Right ventricle myocardium inferior (tissue), 1 donor: ENCODE results near the gene MAP7D3. TPM values are rescaled to one million over a fixed set of nuclear protein-coding genes. Genes with fewer than 3 reads are reported as not detected.
"Not testable (repeated sequence)": the region's sequence is repeated elsewhere in the genome, so short reads cannot be mapped to it uniquely, and the experiment has no call there.

Experiments
- ATAC-seq: fragments of 200-7000 bp; cut with Tn5 transposase; one replicate; pipeline ENCODE4 v1.9.1; 2020; ENCODE audit warnings: mild to moderate bottlenecking, moderate library complexity
- DNase-seq: peaks from one replicate; pipeline ENCODE4 v3.0.0; 2021; ENCODE audit errors: missing footprints
- intact Hi-C: fragments of 100-400 bp; cut with DNase I; formaldehyde crosslinking; loops from one replicate; pipeline ENCODE4 v1.11.0; 2022
- long read RNA-seq: library from polyadenylated mRNA; unstranded; transcript quantifications from one replicate; pipeline ENCODE4 v2.0.0, GENCODE V29; 2021
- total RNA-seq: library from RNA; stranded (reverse); fragmentation: NEBNext Ultra II Directional; extraction: Animal tissue kit (Norgen Biotek cat#: 25700); gene quantifications from one replicate; pipeline ENCODE4 v1.2.1, GENCODE V29; 2021
- donor health status: DM: no; HTN: yes; CAD: no; lungs with severe emphysema.

MAP7D3 gene, protein sequence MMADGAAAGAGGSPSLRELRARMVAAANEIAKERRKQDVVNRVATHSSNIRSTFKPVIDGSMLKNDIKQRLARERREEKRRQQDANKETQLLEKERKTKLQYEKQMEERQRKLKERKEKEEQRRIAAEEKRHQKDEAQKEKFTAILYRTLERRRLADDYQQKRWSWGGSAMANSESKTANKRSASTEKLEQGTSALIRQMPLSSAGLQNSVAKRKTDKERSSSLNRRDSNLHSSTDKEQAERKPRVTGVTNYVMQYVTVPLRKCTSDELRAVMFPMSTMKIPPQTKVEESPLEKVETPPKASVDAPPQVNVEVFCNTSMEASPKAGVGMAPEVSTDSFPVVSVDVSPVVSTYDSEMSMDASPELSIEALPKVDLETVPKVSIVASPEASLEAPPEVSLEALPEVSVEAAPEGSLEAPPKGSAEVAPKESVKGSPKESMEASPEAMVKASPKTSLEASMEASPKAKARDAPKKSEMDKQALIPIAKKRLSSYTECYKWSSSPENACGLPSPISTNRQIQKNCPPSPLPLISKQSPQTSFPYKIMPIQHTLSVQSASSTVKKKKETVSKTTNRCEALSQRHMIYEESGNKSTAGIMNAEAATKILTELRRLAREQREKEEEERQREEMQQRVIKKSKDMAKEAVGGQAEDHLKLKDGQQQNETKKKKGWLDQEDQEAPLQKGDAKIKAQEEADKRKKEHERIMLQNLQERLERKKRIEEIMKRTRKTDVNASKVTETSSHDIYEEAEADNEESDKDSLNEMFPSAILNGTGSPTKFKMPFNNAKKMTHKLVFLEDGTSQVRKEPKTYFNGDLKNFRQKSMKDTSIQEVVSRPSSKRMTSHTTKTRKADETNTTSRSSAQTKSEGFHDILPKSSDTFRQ
- total RNA-seq = 13.5 TPM
- long read RNA-seq, full-length matches to known transcripts = 10 of 14 reads
- long read RNA-seq, partial matches to known transcripts = 1 of 14 reads
- long read RNA-seq, other reads (novel, unspliced or antisense) = 3 of 14 reads

DNA sequence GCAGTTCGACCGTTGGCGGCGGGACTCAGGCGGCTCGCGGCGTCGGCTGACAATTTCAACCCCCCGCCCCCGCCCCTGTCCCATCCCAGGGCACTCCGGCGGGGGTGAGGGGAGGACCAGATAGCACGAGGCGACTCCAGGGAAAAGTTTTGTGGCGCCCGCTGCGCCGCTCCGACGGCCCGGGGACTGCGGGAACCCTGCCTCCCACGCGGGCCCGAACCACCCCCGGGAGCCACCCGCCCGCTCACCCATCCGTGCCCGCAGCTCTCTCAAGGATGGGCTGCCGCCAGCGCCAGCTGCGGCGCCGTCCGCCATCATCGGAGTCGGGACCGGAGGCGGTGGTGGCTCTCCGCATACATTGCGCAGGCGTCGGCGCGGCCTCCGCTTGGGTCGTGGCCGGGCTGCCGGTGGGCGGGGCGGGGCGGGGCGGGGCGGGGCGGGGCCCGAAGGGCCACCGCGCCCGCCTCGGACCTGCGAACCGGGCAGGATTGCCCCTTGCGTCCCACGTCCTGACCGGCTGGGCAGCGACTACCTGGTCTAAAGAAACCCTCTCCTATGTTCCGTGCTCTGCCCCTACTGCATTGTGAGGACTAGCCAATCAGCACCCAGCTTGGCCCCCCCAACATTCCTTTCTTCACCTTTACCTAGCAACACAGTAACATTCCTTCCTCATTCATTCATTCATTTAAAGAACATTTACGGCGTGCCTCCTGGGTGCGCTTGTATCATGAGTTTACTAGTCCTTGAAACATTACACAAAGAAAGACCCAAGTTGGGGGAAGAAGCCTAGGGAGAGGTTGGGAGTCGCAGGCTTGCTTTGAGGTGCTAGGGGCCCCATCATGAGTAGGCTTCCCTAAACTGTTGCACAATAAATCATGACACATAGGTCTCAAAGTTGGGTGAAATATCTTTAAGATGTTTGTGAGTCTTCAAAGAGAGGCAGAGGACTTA lies at the start of gene MAP7D3:
MAP7D3 (minus strand) TSS at position 360 of the 951 bp plus-strand sequence; CDS start at position 318, 42 bp downstream.
- intact Hi-C loops = loop anchor here (5.0 to 10.0 kb wide), 2 partner anchors 34 to 243 kb away; partner anchors contain the start of gene HTATSF1
- DNase-seq = peak; percentile 85
- ATAC-seq = peak; percentile 92

DNA sequence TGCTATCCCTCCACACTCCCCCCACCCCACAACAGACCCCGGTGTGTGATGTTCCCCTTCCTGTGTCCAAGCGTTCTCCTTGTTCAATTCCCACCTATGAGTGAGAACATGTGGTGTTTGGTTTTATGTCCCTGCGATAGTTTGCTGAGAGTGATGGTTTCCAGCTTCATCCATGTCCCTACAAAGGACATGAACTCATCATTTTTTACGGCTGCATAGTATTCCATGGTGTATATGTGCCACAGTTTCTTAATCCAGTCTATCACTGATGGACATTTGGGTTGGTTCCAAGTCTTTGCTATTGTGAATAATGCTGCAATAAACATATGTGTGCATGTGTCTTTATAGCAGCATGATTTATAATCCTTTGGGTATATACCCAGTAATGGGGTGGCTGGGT lies 49.5 kb upstream of the MAP7D3 start, which contains the start of gene ADGRG4:
ADGRG4 (plus strand) TSS at position 243 of the 400 bp plus-strand sequence. CDS start 7,815 bp downstream, outside the sequence.
- DNase-seq, intact Hi-C loops, ATAC-seq: not testable (repeated sequence)

DNA sequence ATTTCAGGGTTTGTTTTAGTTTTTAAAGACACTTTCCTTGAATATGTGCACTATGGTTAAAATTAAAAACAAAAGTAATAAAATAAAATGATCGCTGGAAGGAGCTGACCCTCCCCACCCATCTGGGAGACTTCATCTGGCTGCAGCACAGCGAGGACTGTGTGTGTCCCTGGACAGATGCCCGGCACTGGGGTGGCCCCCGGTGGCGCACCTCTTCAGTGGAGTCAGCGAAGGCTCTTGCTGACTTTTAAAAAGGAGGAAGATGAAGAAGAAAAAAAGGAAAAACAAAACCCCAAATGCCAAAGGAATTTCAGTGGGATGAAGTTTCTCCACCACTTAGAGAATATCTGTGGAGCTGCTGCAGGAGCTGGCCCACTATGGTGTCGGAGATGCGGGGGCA lies 44.2 kb upstream of the MAP7D3 start:
- no peak for ATAC-seq
- intact Hi-C loops = no loop called here
- no peak for DNase-seq

DNA sequence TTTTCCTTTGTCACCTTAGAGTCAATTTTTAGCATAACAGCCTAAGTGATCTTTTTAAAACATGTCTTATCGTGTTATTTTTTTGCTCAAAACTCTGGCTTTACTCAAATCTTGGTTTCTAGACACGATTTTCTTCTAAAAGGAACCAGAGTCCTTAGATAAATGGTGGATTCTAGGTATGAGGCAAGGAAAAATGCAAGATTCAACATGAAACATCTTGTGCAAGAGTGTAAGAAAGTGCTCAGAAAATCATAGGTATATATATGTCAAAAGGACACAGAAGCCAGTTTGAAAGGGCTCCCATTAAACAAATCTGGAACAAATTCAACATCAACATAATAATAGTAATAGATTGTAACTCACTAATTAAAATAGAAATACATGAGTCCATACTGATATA lies 41.5 kb upstream of the MAP7D3 start:
- no peak for DNase-seq
- no peak for ATAC-seq
- intact Hi-C loops = no loop called here

DNA sequence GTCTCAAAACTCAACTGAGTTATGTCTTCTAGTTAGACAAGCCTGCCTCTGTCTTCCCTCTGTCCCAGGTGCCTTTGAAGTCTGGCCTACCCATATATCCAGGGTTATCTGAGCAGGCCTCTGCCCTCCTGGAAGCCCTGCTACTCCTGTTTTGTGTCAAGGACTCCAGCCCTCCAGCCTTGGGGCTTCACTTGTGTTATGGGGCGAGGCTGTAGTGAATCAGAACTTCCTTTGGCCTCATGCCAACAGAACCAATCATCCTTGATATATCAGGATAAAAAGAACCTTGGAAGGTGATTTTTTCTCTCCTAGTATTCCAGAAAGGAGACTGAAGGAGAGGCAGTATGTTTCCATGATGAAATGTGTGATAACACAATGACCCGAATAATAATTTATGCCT lies 40.6 kb upstream of the MAP7D3 start:
- intact Hi-C loops = no loop called here
- DNase-seq (no peak), ATAC-seq (no peak)

DNA sequence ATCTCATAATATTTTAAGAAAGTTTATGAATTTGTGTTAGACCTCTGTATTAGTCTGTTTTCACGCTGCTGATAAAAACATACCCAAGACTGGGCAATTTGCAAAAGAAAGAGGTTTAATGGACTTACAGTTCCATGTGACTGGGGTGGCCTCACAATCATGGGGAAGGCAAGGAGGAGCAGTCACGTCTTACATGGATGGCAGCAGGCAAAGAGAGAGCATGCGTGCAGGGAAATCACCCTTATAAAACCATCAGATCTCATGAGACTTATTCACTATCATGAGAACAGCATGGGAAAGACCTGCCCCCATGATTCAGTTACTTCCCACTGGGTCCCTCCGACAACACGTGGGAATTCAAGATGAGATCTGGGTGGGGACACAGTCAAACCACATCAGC lies 35.2 kb upstream of the MAP7D3 start:
- ATAC-seq, intact Hi-C loops, DNase-seq: not testable (repeated sequence)

DNA sequence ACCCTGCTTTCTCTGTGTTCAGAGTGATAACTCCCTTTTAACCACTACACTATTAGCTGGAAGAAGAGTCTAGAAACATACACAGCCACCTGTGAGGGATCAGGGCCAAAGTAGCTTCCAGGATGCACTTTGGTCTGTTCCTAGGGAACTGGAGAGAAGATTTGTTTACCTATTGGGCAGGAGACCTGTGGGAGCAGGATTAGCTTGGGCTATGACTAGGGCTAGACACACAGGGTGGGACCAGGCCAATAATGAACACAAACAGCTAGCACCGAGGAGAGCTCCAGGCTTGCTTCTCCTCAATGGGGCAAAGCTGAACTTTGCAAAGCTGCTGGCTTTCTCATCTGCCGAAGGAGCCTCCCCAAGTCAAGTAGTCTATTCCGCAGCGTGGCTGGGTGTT lies 24.4 kb upstream of the MAP7D3 start:
- no peak for ATAC-seq
- intact Hi-C loops = loop anchor here (10.0 kb wide), 1 partner anchor 299 kb away; no protein-coding TSS in a partner anchor

DNA sequence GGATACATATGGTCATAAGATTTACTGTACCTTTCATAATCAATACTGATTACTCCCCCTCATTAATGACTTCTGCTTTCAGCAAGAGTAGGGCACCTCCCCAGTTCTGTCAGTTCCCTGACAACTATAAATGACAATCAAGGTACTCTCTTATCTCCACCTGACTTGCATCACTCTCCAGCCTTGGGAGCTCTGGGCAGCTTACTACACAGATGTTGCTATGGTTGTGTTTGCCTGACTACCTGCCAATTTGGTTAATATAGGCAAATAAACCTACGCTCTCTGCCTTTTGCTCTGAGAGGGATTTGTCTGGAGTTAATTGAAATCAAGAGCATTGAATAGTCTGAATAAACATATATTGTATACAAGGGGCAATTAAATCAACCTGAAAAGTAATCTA lies 22.8 kb upstream of the MAP7D3 start:
- ATAC-seq = no peak
- no peak for DNase-seq
- intact Hi-C loops = loop anchor here (10.0 kb wide), 1 partner anchor 301 kb away; no protein-coding TSS in a partner anchor

More for the DNA sequence above, 24.4 kb upstream of the MAP7D3 start:
- DNase-seq = no peak

DNA sequence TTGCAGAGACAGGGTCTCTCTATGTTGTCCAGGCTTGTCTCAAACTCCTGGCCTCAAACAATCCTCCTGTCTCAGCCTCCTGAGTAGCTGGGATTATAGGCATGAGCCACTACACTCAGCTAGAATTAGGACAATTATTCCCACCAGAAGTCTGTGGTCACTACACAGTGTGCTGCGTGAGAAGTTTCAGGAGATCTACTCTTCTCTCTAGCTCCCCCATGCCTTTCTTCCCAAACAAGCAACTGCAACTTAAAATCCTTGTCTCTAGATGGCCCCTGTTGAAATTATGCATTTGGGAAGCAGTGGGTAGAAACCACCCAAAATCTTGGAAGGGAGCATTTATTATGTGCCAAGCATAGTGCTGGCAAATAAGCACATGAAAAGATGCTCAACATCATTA lies 21.1 kb upstream of the MAP7D3 start:
- DNase-seq (no peak), ATAC-seq (no peak)
- intact Hi-C loops = loop anchor here (10.0 kb wide), 1 partner anchor 302 kb away; no protein-coding TSS in a partner anchor

DNA sequence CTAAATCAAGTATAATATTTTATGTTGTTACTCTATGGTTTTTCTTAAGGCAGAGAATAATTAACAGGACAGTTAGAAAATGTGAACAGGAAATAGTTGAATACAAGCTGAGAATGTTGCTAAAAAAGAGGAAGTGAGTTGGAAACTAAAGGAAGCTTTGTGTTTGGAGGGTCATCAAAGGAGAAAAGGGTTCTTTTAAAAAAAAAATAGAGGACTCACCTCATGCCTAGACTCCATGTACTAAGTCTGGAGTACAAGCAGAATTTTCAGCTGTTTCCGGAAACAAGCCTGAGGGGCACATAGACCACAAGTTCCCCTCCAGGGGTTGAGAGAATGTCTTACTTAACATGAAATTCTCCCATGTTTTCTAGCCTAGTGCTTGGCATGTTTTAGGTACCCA lies 20.1 kb upstream of the MAP7D3 start:
- no peak for DNase-seq
- intact Hi-C loops = loop anchor here (10.0 kb wide), 1 partner anchor 304 kb away; no protein-coding TSS in a partner anchor
- ATAC-seq = no peak

DNA sequence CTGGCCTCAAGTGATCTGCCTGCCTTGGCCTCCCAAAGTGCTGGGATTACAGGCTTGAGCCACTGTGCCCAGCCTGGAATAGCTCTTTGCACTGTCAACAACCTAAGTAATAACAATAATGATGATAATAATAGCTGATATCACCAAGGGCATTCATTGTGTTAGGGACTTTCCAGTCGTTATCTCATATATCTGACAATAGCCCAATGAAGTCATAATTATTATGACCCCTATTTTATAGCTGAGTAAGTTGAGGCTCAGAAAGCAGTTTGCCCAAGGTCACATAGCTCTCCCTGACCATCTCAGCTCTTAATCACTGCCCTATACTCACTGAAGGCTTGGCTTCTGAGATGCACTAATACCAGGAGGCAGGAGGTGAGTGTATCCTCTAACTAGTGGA lies 18.7 kb upstream of the MAP7D3 start:
- ATAC-seq (no peak), DNase-seq (no peak)
- intact Hi-C loops = loop anchor here (2.0 to 10.0 kb wide), 2 partner anchors 241 to 305 kb away; no protein-coding TSS in a partner anchor

DNA sequence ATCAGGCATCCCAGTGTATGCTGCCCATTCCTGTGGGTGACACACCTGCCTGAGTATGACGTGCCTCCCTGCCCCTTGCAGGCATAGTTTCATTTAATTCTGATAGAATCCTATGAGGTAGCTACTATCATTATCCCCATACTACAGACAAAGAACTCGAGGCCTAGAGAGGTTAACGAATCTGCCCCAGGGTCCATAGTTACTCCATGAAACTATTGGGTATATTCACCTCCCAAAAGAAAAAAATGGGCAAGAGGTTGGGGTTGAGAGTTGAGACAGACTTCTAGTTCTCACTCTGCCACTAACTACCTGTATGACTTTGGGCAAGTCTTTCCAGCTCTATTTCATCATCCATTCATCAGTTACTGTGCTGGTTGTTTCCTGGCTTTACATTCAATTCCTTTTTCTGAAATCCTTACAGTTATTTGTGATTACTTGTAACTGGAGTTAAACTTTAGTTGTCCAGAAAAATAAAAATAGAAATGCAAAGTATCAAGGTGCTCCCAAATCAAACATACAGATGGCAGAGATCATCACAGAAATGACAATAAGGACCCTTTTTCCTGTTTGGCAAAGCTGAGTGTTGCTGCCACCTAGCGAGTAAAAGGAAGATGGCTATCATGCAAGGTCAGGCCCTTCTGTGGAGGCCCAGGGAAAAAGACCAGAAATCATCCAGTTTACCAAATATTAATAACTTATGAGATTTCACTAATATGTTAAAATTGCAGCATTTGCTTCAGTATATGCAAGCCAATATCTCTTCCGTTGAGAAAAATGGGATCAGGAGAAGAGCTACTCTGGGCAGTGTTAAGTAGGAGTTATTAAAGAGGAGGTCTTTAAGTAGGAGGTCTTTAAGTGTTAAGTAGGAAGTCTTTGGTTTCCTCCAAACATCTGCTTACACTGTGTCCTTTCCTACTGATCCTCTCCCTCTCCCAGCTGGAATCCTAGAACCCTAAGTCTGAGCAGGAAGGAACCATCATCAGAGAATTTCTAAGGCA lies 17.1 kb upstream of the MAP7D3 start:
- intact Hi-C loops = loop anchor here (1.0 to 2.0 kb wide), 2 partner anchors 98 to 240 kb away; no protein-coding TSS in a partner anchor
- no peak for DNase-seq
- ATAC-seq = no peak

DNA sequence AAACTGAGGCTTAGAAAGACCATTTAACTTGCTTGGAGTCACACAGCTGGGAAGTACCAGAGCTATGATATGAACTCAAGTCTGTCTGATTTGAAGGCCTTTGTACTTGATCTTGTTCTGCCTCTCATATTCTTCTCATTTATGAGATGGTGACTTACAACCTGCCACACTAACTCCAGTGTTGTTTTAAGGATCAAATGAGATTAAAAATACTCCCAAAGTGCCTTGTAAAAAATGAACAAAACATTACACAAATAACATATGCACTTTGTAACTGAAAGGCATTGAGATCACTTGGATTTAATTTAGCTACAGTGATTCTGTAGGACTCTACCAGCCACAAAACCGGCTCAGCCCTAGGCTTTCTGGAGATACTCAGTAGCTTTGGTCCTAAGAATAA lies 15.6 kb upstream of the MAP7D3 start:
- ATAC-seq (no peak), DNase-seq (no peak)
- intact Hi-C loops = no loop called here

DNA sequence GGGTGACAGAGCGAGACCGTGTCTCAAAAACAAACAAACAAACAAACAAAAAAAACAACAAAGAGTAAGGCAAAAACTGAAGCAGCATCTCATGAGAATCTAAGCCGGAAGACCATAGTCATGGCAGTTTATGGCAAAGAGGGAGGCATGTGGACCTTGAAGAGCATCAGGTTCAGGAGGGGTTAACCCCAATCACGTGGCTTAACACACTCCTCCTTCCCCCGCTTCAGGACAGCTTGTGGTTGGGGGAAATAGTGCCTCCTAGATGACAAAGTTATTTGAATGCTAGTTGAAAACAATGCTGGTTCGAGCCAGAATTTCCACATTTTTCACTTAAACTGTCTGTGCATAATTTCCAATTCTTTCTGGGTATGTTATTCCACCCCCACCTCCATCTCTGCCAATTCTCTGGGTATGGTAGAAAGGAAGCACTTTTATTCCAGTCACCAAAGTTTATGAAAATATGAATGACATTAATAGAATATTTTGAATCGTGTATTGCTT lies 11.7 kb upstream of the MAP7D3 start:
- intact Hi-C loops = no loop called here
- no peak for DNase-seq
- no peak for ATAC-seq

DNA sequence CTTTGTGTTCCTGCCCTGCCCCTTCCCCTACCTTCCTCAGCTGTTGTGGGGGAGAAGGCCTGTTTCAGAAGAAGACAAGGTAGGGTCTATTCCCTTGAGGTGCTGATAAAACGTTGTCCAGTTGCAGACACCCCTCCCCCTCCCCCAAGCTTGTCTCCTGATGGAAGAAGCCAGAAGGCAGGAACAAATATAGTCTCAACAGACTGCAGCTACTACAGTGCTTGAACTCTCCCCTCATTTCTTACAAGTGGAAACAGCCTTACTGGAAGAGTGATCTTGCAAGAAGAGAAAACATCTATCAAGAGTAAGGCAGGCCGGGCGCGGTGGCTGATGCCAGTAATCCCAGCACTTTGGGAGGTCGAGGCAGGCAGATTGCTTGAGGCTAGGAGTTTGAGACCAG lies 11.0 kb upstream of the MAP7D3 start:
- ATAC-seq = no peak
- DNase-seq = no peak
- intact Hi-C loops = no loop called here

DNA sequence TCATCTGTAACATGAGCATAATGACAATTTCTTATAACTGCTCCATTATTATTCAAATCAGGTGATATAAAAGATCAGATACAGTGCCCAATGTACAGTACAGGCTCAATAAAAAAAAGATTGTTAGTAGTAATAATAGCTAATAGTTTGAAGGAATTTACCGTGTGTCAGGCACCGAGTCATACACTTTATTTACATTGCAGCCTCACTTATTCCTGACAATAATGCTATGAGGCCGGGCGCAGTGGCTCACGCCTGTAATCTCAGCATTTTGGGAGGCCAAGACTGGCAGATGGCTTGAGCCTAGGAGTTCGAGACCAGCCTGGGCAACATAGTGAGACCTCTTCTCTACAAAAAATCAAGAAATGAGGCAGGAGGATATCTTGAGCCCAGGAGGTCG lies 10.1 kb upstream of the MAP7D3 start:
- intact Hi-C loops = no loop called here
- no peak for ATAC-seq
- DNase-seq = no peak

DNA sequence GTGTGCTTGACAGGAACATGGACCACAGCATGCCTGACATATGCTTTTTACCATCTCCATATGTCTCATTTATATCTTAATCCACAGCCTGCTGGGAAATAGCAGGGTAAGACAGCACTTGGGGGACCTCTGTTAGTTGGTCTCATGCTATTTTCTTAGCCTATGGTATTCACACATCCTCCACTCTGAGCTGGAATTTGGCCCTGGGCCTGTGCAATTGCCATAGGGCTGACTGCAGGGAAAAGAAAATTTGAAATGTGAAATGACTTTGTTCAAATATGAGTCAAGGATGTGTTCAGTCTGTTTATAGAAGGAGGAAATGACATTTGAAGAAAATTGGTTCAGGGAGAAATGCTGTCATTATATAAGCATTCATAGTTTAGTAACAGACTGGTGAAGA lies 9.6 kb upstream of the MAP7D3 start:
- ATAC-seq = no peak
- DNase-seq = no peak
- intact Hi-C loops = no loop called here
